HEK293 (cell line): ENCODE results near the gene STK11.

Experiments
- GLI2 ChIP-seq: fragments of 450-650 bp; formaldehyde crosslinking; IDR thresholded peaks from 2 replicates; pipeline ENCODE4; 2017; ENCODE audit warnings: missing biosample characterization, missing genetic modification characterization, low read depth, borderline replicate concordance
- KLF9 ChIP-seq: fragments of 450-650 bp; formaldehyde crosslinking; IDR thresholded peaks from 2 replicates; pipeline ENCODE4 v1.5.1; 2016; ENCODE audit warnings: missing biosample characterization, missing genetic modification characterization, low read depth
- MYNN ChIP-seq: fragments of 450-650 bp; formaldehyde crosslinking; IDR thresholded peaks from 2 replicates; pipeline ENCODE4 v1.5.1; 2016; ENCODE audit warnings: missing biosample characterization, missing genetic modification characterization, borderline replicate concordance
- PATZ1 ChIP-seq: fragments of 450-650 bp; formaldehyde crosslinking; IDR thresholded peaks from 2 replicates; pipeline ENCODE4 v1.5.1; 2016; ENCODE audit warnings: missing biosample characterization, missing genetic modification characterization
- RBAK ChIP-seq: fragments of 450-650 bp; formaldehyde crosslinking; IDR thresholded peaks from 2 replicates; pipeline ENCODE4 v1.5.1; 2016; ENCODE audit warnings: missing biosample characterization, missing genetic modification characterization
- SP3 ChIP-seq: fragments of 450-650 bp; formaldehyde crosslinking; IDR thresholded peaks from 2 replicates; pipeline ENCODE4 v1.5.1; 2016; ENCODE audit warnings: missing biosample characterization, missing genetic modification characterization
- WT1 ChIP-seq: fragments of 450-650 bp; formaldehyde crosslinking; IDR thresholded peaks from 2 replicates; pipeline ENCODE4 v1.5.1; 2016; ENCODE audit warnings: missing biosample characterization, missing genetic modification characterization
- ZBTB7A ChIP-seq: fragments of 450-650 bp; formaldehyde crosslinking; IDR thresholded peaks from 2 replicates; pipeline ENCODE4 v1.5.1; 2016; ENCODE audit warnings: low read depth, missing biosample characterization, missing genetic modification characterization
- ZBTB8A ChIP-seq: fragments of 450-650 bp; formaldehyde crosslinking; IDR thresholded peaks from 2 replicates; pipeline ENCODE4 v1.5.1; 2016; ENCODE audit warnings: missing biosample characterization, missing genetic modification characterization
- ZNF10 ChIP-seq: fragments of 450-650 bp; formaldehyde crosslinking; IDR thresholded peaks from 2 replicates; pipeline ENCODE4 v1.5.1; 2017; ENCODE audit warnings: missing biosample characterization, missing genetic modification characterization
- ZNF114 ChIP-seq: fragments of 450-650 bp; formaldehyde crosslinking; IDR thresholded peaks from 2 replicates; pipeline ENCODE4 v1.5.0; 2017; ENCODE audit warnings: missing biosample characterization, missing genetic modification characterization
- ZNF132 ChIP-seq: fragments of 450-650 bp; formaldehyde crosslinking; IDR thresholded peaks from 2 replicates; pipeline ENCODE4 v1.5.1; 2017; ENCODE audit warnings: missing biosample characterization, missing genetic modification characterization, borderline replicate concordance
- ZNF140 ChIP-seq: fragments of 450-650 bp; formaldehyde crosslinking; IDR thresholded peaks from 2 replicates; pipeline ENCODE4 v1.5.1; 2016; ENCODE audit warnings: missing biosample characterization, missing genetic modification characterization
- ZNF146 ChIP-seq: fragments of 450-650 bp; formaldehyde crosslinking; IDR thresholded peaks from 2 replicates; pipeline ENCODE4 v1.5.1; 2016; ENCODE audit warnings: missing biosample characterization, missing genetic modification characterization
- ZNF157 ChIP-seq: fragments of 450-650 bp; formaldehyde crosslinking; IDR thresholded peaks from 2 replicates; pipeline ENCODE4 v1.5.1; 2016; ENCODE audit warnings: missing biosample characterization, missing genetic modification characterization
- ZNF169 ChIP-seq: fragments of 450-650 bp; formaldehyde crosslinking; IDR thresholded peaks from 2 replicates; pipeline ENCODE4 v1.5.1; 2016; ENCODE audit warnings: missing biosample characterization, missing genetic modification characterization
- ZNF19 ChIP-seq: fragments of 450-650 bp; formaldehyde crosslinking; IDR thresholded peaks from 2 replicates; pipeline ENCODE4; 2016; ENCODE audit warnings: missing biosample characterization, missing genetic modification characterization, low read depth
- ZNF239 ChIP-seq: fragments of 450-650 bp; formaldehyde crosslinking; IDR thresholded peaks from 2 replicates; pipeline ENCODE4 v1.5.1; 2016; ENCODE audit warnings: missing biosample characterization, missing genetic modification characterization
- ZNF24 ChIP-seq: fragments of 450-650 bp; formaldehyde crosslinking; IDR thresholded peaks from 2 replicates; pipeline ENCODE4 v1.5.1; 2016; ENCODE audit warnings: missing biosample characterization, missing genetic modification characterization
- ZNF280C ChIP-seq: fragments of 450-650 bp; formaldehyde crosslinking; IDR thresholded peaks from 2 replicates; pipeline ENCODE4 v1.5.1; 2016; ENCODE audit warnings: missing biosample characterization, missing genetic modification characterization
- ZNF335 ChIP-seq: fragments of 450-650 bp; formaldehyde crosslinking; conservative IDR thresholded peaks from 2 replicates; pipeline ENCODE4 v1.5.1; 2016; ENCODE audit warnings: missing biosample characterization, missing genetic modification characterization
- ZNF350 ChIP-seq: fragments of 450-650 bp; formaldehyde crosslinking; IDR thresholded peaks from 2 replicates; pipeline ENCODE4 v1.5.0; 2017; ENCODE audit warnings: missing biosample characterization, mild to moderate bottlenecking, missing genetic modification characterization
- ZNF366 ChIP-seq: fragments of 450-650 bp; formaldehyde crosslinking; conservative IDR thresholded peaks from 2 replicates; pipeline ENCODE4 v1.5.1; 2016; ENCODE audit warnings: missing biosample characterization, missing genetic modification characterization
- ZNF426 ChIP-seq: fragments of 450-650 bp; formaldehyde crosslinking; IDR thresholded peaks from 2 replicates; pipeline ENCODE4 v1.5.1; 2017; ENCODE audit warnings: missing biosample characterization, missing genetic modification characterization, mild to moderate bottlenecking, inconsistent platforms, moderate library complexity
- ZNF48 ChIP-seq: fragments of 450-650 bp; formaldehyde crosslinking; IDR thresholded peaks from 2 replicates; pipeline ENCODE4 v1.5.1; 2016; ENCODE audit warnings: missing biosample characterization, missing genetic modification characterization
- ZNF521 ChIP-seq: fragments of 450-650 bp; formaldehyde crosslinking; IDR thresholded peaks from 2 replicates; pipeline ENCODE4 v1.5.1; 2017; ENCODE audit warnings: missing biosample characterization, mild to moderate bottlenecking, missing genetic modification characterization
- ZNF558 ChIP-seq: fragments of 450-650 bp; formaldehyde crosslinking; IDR thresholded peaks from 2 replicates; pipeline ENCODE4 v1.5.1; 2016; ENCODE audit warnings: missing biosample characterization, missing genetic modification characterization
- ZNF785 ChIP-seq: fragments of 450-650 bp; formaldehyde crosslinking; IDR thresholded peaks from 2 replicates; pipeline ENCODE4 v1.5.1; 2016; ENCODE audit warnings: missing biosample characterization, missing genetic modification characterization
- TF ChIP-seq, protein P1 (sequence below): fragments of 450-650 bp; formaldehyde crosslinking; IDR thresholded peaks from 2 replicates; pipeline ENCODE4 v1.5.1; 2017; ENCODE audit warnings: missing biosample characterization, missing genetic modification characterization
- TF ChIP-seq, protein P2 (sequence below): fragments of 450-650 bp; formaldehyde crosslinking; IDR thresholded peaks from 2 replicates; pipeline ENCODE4 v1.5.1; 2016; ENCODE audit warnings: missing biosample characterization, missing genetic modification characterization, low read depth
- TF ChIP-seq, protein P3 (sequence below): fragments of 450-650 bp; formaldehyde crosslinking; IDR thresholded peaks from 2 replicates; pipeline ENCODE4 v1.5.1; 2016; ENCODE audit warnings: missing biosample characterization, missing genetic modification characterization
- TF ChIP-seq, protein P4 (sequence below): fragments of 450-650 bp; formaldehyde crosslinking; IDR thresholded peaks from 2 replicates; pipeline ENCODE4 v1.5.1; 2016; ENCODE audit warnings: missing biosample characterization, missing genetic modification characterization

Gene STK11

GRCh38 chr19:1241417-1242095 lies 36.0 kb downstream of the STK11 start, which contains the start of gene ATP5F1D (continued):
- TF ChIP-seq ZNF280C (tag by site-specific recombination) (no peak), ZNF10 (no peak), GLI2 (no peak), PATZ1 (peak; percentile 74), ZNF785 (no peak), ZNF558 (tag by site-specific recombination) (no peak), ZNF24 (tag by site-specific recombination) (no peak), ZBTB7A (tag by site-specific recombination) (no peak), RBAK (tag by site-specific recombination) (no peak), SP3 (tag by site-specific recombination) (peak; percentile 88), ZNF140 (tag by site-specific recombination) (no peak), ZNF366 (tag by site-specific recombination) (no peak), ZNF146 (tag by site-specific recombination) (no peak), ZNF48 (tag by site-specific recombination) (no peak), ZNF335 (tag by site-specific recombination) (peak; percentile 85), MYNN (tag by site-specific recombination) (no peak), ZNF521 (tag by site-specific recombination) (no peak), ZNF239 (tag by site-specific recombination) (no peak), ZBTB8A (peak; percentile 60), ZNF114 (tag by site-specific recombination) (no peak), ZNF169 (tag by site-specific recombination) (no peak), WT1 (tag by site-specific recombination) (no peak; the same call in 1 of the 2 replicates), ZNF132 (no peak), KLF9 (no peak), ZNF426 (no peak), ZNF350 (tag by site-specific recombination) (no peak), ZNF19 (tag by site-specific recombination) (no peak), ZNF157 (tag by site-specific recombination) (no peak)
- TF ChIP-seq, protein P1, sequence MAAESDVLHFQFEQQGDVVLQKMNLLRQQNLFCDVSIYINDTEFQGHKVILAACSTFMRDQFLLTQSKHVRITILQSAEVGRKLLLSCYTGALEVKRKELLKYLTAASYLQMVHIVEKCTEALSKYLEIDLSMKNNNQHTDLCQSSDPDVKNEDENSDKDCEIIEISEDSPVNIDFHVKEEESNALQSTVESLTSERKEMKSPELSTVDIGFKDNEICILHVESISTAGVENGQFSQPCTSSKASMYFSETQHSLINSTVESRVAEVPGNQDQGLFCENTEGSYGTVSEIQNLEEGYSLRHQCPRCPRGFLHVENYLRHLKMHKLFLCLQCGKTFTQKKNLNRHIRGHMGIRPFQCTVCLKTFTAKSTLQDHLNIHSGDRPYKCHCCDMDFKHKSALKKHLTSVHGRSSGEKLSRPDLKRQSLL (tag by site-specific recombination) = no peak
- TF ChIP-seq, protein P2, sequence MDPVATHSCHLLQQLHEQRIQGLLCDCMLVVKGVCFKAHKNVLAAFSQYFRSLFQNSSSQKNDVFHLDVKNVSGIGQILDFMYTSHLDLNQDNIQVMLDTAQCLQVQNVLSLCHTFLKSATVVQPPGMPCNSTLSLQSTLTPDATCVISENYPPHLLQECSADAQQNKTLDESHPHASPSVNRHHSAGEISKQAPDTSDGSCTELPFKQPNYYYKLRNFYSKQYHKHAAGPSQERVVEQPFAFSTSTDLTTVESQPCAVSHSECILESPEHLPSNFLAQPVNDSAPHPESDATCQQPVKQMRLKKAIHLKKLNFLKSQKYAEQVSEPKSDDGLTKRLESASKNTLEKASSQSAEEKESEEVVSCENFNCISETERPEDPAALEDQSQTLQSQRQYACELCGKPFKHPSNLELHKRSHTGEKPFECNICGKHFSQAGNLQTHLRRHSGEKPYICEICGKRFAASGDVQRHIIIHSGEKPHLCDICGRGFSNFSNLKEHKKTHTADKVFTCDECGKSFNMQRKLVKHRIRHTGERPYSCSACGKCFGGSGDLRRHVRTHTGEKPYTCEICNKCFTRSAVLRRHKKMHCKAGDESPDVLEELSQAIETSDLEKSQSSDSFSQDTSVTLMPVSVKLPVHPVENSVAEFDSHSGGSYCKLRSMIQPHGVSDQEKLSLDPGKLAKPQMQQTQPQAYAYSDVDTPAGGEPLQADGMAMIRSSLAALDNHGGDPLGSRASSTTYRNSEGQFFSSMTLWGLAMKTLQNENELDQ (tag by site-specific recombination) = no peak
- TF ChIP-seq, protein P3, sequence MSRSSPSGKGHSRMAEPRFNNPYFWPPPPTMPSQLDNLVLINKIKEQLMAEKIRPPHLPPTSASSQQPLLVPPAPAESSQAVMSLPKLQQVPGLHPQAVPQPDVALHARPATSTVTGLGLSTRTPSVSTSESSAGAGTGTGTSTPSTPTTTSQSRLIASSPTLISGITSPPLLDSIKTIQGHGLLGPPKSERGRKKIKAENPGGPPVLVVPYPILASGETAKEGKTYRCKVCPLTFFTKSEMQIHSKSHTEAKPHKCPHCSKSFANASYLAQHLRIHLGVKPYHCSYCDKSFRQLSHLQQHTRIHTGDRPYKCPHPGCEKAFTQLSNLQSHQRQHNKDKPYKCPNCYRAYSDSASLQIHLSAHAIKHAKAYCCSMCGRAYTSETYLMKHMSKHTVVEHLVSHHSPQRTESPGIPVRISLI (tag by site-specific recombination) = no peak
- TF ChIP-seq, protein P4, sequence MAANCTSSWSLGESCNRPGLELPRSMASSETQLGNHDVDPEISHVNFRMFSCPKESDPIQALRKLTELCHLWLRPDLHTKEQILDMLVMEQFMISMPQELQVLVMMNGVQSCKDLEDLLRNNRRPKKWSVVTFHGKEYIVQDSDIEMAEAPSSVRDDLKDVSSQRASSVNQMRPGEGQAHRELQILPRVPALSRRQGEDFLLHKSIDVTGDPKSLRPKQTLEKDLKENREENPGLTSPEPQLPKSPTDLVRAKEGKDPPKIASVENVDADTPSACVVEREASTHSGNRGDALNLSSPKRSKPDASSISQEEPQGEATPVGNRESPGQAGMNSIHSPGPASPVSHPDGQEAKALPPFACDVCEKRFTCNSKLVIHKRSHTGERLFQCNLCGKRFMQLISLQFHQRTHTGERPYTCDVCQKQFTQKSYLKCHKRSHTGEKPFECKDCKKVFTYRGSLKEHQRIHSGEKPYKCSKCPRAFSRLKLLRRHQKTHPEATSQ (tag by site-specific recombination) = no peak
